Measurements from ENCODE around the gene ECE2.
A peak's percentile ranks its signal among the peaks of the same experiment; 100 is the strongest.

ECE2 gene

DNA sequence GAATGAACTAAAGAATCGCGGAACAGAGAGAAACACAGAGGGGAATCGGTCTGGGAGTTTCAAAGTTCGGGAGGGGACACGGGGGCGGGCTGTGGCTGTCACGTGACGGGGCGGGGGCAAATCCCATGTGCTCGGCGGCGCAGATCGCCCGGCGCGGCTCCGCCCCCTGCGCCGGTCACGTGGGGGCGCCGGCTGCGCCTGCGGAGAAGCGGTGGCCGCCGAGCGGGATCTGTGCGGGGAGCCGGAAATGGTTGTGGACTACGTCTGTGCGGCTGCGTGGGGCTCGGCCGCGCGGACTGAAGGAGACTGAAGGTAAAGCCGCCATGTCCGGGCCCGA, 38.5 kb downstream of the ECE2 start, which contains the start of gene EIF4G1:
Gene EIF4G1, plus strand, starts transcription at position 244 of the 337 bp plus-strand sequence. CDS start 1,191 bp downstream, outside the sequence.
- POLR2A ChIA-PET, result no interaction called here

More for the DNA sequence above, 38.5 kb downstream of the ECE2 start, which contains the start of gene EIF4G1:
- Histone ChIP-seq H3K4me3 (ENCODE audit: low read depth, low read length) (peak within 1 kb of the TSS; percentile 96), H3K36me3 (ENCODE audit: control insufficient read depth in 2 of 2, insufficient read depth in 1 of 2, low read length in 2 of 2) (peaks cover 16 to 47% of the 10 kb centered on the region in 2 experiments), H3K27ac (ENCODE audit: extremely low read depth, low read depth, low read length) (peak within 1 kb of the TSS; percentile 100), H3K9me3 (ENCODE audit: control insufficient read depth, insufficient read depth, low read depth, low read length) (no peaks in the 10 kb centered on the region), H3K4me1 (ENCODE audit: control insufficient read depth, insufficient read depth, low read length) (peaks cover 4% of the 10 kb centered on the region; the same call in 1 of the 2 replicates)
- CTCF ChIA-PET, result no interaction called here
- TF ChIP-seq ZNF837 (tag by site-specific recombination; IDR thresholded peaks at IDR 0.05), result no peak
- TF ChIP-seq, protein P1, sequence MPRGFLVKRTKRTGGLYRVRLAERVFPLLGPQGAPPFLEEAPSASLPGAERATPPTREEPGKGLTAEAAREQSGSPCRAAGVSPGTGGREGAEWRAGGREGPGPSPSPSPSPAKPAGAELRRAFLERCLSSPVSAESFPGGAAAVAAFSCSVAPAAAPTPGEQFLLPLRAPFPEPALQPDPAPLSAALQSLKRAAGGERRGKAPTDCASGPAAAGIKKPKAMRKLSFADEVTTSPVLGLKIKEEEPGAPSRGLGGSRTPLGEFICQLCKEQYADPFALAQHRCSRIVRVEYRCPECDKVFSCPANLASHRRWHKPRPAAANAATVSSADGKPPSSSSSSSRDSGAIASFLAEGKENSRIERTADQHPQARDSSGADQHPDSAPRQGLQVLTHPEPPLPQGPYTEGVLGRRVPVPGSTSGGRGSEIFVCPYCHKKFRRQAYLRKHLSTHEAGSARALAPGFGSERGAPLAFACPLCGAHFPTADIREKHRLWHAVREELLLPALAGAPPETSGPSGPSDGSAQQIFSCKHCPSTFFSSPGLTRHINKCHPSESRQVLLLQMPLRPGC (tag by site-specific recombination; IDR thresholded peaks at IDR 0.05), result no peak
- no peak for TF ChIP-seq ZNF791 (tag by site-specific recombination; IDR thresholded peaks at IDR 0.05)
- TF ChIP-seq ZNF223 (tag by site-specific recombination; IDR thresholded peaks at IDR 0.05), result no peak
- TF ChIP-seq GFI1B (tag by site-specific recombination; IDR thresholded peaks at IDR 0.05), result no peak
- TF ChIP-seq ZBTB7A (tag by site-specific recombination; IDR thresholded peaks at IDR 0.05; ENCODE audit: low read depth), result no peak
- TF ChIP-seq, protein P2, sequence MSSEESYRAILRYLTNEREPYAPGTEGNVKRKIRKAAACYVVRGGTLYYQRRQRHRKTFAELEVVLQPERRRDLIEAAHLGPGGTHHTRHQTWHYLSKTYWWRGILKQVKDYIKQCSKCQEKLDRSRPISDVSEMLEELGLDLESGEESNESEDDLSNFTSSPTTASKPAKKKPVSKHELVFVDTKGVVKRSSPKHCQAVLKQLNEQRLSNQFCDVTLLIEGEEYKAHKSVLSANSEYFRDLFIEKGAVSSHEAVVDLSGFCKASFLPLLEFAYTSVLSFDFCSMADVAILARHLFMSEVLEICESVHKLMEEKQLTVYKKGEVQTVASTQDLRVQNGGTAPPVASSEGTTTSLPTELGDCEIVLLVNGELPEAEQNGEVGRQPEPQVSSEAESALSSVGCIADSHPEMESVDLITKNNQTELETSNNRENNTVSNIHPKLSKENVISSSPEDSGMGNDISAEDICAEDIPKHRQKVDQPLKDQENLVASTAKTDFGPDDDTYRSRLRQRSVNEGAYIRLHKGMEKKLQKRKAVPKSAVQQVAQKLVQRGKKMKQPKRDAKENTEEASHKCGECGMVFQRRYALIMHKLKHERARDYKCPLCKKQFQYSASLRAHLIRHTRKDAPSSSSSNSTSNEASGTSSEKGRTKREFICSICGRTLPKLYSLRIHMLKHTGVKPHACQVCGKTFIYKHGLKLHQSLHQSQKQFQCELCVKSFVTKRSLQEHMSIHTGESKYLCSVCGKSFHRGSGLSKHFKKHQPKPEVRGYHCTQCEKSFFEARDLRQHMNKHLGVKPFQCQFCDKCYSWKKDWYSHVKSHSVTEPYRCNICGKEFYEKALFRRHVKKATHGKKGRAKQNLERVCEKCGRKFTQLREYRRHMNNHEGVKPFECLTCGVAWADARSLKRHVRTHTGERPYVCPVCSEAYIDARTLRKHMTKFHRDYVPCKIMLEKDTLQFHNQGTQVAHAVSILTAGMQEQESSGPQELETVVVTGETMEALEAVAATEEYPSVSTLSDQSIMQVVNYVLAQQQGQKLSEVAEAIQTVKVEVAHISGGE (tag by site-specific recombination; conservative IDR thresholded peaks at IDR 0.05; ENCODE audit: low read depth), result 0 out of 2 replicates have a peak, but pooled peaks have one; percentile 16
- TF ChIP-seq, protein P3, sequence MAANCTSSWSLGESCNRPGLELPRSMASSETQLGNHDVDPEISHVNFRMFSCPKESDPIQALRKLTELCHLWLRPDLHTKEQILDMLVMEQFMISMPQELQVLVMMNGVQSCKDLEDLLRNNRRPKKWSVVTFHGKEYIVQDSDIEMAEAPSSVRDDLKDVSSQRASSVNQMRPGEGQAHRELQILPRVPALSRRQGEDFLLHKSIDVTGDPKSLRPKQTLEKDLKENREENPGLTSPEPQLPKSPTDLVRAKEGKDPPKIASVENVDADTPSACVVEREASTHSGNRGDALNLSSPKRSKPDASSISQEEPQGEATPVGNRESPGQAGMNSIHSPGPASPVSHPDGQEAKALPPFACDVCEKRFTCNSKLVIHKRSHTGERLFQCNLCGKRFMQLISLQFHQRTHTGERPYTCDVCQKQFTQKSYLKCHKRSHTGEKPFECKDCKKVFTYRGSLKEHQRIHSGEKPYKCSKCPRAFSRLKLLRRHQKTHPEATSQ (tag by site-specific recombination; IDR thresholded peaks at IDR 0.05), result no peak
- TF ChIP-seq ZNF585B (tag by site-specific recombination; IDR thresholded peaks at IDR 0.05), result no peak
- 0 out of 2 replicates have a peak, but pooled peaks have one; percentile 22 for TF ChIP-seq ZBTB20 (tag by site-specific recombination; IDR thresholded peaks at IDR 0.05)
- no peak for TF ChIP-seq ZNF785 (tag by site-specific recombination; IDR thresholded peaks at IDR 0.05)
- TF ChIP-seq ZNF658 (tag by site-specific recombination; IDR thresholded peaks at IDR 0.05), result no peak
- no peak for TF ChIP-seq ZNF548 (tag by site-specific recombination; IDR thresholded peaks at IDR 0.05)
- peak; percentile 51 for TF ChIP-seq SP3 (tag by site-specific recombination; IDR thresholded peaks at IDR 0.05)
- TF ChIP-seq, protein P4, sequence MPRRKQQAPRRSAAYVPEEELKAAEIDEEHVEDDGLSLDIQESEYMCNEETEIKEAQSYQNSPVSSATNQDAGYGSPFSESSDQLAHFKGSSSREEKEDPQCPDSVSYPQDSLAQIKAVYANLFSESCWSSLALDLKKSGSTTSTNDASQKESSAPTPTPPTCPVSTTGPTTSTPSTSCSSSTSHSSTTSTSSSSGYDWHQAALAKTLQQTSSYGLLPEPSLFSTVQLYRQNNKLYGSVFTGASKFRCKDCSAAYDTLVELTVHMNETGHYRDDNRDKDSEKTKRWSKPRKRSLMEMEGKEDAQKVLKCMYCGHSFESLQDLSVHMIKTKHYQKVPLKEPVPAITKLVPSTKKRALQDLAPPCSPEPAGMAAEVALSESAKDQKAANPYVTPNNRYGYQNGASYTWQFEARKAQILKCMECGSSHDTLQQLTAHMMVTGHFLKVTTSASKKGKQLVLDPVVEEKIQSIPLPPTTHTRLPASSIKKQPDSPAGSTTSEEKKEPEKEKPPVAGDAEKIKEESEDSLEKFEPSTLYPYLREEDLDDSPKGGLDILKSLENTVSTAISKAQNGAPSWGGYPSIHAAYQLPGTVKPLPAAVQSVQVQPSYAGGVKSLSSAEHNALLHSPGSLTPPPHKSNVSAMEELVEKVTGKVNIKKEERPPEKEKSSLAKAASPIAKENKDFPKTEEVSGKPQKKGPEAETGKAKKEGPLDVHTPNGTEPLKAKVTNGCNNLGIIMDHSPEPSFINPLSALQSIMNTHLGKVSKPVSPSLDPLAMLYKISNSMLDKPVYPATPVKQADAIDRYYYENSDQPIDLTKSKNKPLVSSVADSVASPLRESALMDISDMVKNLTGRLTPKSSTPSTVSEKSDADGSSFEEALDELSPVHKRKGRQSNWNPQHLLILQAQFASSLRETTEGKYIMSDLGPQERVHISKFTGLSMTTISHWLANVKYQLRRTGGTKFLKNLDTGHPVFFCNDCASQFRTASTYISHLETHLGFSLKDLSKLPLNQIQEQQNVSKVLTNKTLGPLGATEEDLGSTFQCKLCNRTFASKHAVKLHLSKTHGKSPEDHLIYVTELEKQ (tag by site-specific recombination; IDR thresholded peaks at IDR 0.05; ENCODE audit: borderline replicate concordance), result no peak
- peak; percentile 44 for TF ChIP-seq SP2 (tag by site-specific recombination; IDR thresholded peaks at IDR 0.05)
- TF ChIP-seq ZBTB48 (tag by site-specific recombination; IDR thresholded peaks at IDR 0.05), result no peak
- no peak for TF ChIP-seq BCL11A (tag by site-specific recombination; IDR thresholded peaks at IDR 0.05; ENCODE audit: low read depth)
- TF ChIP-seq ZNF433 (tag by site-specific recombination; IDR thresholded peaks at IDR 0.05; ENCODE audit: low read depth), result no peak
- TF ChIP-seq, protein P5, sequence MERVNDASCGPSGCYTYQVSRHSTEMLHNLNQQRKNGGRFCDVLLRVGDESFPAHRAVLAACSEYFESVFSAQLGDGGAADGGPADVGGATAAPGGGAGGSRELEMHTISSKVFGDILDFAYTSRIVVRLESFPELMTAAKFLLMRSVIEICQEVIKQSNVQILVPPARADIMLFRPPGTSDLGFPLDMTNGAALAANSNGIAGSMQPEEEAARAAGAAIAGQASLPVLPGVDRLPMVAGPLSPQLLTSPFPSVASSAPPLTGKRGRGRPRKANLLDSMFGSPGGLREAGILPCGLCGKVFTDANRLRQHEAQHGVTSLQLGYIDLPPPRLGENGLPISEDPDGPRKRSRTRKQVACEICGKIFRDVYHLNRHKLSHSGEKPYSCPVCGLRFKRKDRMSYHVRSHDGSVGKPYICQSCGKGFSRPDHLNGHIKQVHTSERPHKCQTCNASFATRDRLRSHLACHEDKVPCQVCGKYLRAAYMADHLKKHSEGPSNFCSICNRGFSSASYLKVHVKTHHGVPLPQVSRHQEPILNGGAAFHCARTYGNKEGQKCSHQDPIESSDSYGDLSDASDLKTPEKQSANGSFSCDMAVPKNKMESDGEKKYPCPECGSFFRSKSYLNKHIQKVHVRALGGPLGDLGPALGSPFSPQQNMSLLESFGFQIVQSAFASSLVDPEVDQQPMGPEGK (tag by site-specific recombination; IDR thresholded peaks at IDR 0.05), result peak; percentile 76
- TF ChIP-seq GLIS2 (tag by site-specific recombination; IDR thresholded peaks at IDR 0.05), result peak; percentile 58; the same call in 1 of the 2 replicates

Measured in HEK293 (cell line).